GM10266 (cell line): ENCODE measurements around the gene KHDRBS2.

Experiments used
- DNase-seq: peaks from one replicate; pipeline ENCODE4 v3.0.0; 2012; ENCODE audit errors: extremely low spot score
- CTCF ChIP-seq: IDR thresholded peaks from 2 replicates; pipeline ENCODE4 v1.5.1; 2012; ENCODE audit warnings: mild to moderate bottlenecking, low read depth; ENCODE audit not compliant: control insufficient read depth, insufficient read depth; ENCODE audit errors: missing control alignments

KHDRBS2 gene

GRCh38 chr6:62272114-62272513 lies 13.9 kb downstream of the KHDRBS2 start:
- TF ChIP-seq CTCF = no peak

DNA sequence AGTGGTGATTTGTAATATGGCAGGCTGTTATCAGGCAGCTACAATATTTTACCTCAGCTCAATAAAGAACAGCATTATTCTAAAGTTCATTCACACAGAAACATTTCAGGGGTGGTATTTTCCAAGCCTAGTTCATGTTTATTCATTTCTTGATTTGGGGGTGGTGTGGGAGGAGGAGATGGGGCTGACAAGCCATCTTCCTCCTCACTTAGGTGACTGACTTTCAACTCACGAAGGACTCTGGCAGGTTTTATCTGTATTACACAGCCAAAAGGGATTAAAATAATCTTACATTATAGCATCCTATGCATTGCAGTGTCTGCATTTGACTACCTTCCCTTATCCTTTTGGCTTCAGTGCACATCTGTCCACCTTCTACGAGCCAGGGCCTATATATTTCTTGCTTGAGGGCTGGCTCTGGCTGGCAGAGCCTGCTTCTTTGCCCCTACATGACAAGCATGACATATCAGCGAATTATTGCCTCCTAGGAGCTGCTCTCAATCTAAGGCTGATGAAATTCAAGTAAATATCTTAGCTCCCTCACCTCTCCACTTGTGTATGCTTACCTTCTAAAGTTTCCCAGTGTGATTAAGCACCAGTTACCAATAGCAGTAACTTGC lies 20.0 kb downstream of the KHDRBS2 start:
- no peak for TF ChIP-seq CTCF
- no peak for DNase-seq

More at GRCh38 chr6:62272114-62272513, 13.9 kb downstream of the KHDRBS2 start:
- DNase-seq = no peak

DNA sequence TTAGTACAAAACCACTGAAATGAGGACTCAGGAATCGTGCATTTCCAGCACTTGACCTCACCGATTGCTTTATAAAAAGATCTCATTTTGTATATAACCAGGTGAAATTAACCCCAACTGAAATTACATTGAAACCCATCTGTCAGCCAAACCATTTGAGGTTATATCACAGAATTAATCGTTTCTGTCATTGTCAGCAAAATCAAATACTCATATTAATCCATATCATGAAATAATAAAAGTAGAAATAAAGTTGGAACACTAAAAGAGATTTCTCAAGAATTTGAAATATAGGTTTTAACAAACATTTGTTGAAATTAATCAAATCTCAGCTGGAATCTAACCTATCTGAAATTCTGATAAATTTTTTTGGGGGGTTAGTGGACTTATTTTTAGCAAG lies 23.7 kb downstream of the KHDRBS2 start:
- no peak for TF ChIP-seq CTCF
- no peak for DNase-seq

DNA sequence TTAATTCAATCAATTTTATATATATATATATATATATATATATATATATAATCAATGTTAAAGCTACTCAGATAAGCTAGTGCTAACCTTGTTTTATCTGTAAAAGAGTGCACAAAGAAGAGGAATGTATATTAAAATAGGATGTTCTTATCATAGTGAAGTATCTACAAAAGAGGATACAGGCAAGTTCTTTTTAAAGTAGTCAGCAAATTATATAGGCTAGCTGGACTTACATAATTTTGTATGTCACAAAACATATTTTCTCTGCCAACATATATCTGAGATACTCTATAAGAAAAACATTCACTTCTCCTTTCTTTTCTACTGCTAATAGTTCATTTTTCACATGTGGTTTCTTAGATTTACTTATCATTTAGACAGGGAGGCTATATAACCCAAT lies 39.9 kb downstream of the KHDRBS2 start:
- TF ChIP-seq CTCF = no peak

DNA sequence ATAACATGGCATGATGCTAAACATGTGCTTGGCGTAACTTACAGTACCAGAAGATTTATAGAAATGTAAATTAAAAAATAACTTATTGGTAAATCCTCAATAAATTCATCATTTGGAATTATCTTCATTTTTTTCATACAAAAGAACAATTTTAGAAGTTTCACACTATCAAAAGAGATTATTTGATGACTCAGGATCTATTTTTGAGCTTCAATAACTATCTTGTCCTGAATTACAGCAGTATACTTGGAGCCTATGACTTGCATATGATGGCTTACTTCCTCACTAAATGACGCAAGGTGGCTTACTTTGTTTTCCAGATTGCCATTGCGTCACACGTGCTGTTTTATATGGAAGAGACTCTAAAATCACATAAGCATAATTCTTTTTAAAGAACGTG lies 49.2 kb downstream of the KHDRBS2 start:
- no peak for DNase-seq
- no peak for TF ChIP-seq CTCF

More for the DNA sequence above, 39.9 kb downstream of the KHDRBS2 start:
- DNase-seq = no peak

DNA sequence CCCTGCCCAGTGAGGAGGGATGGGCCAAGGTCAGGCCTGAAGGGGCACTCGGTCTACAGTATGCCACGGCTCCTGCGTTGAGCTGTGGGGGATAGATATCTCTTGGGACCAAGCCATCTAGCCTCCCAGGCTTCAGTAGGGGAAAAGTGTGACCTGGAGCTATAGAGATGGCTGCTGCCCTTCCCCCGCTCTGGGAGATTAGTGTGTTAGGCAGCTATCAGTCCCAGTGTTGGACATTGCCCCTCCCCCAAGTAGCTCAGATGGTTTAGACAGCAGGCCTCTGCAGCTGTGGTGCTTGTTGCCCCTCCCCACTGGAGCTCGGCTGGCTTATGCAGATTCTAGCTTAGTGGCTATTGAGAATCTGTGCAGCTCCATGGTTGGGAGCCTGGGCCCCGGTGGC lies 56.8 kb downstream of the KHDRBS2 start:
- DNase-seq = no peak

More for the DNA sequence above, 56.8 kb downstream of the KHDRBS2 start:
- TF ChIP-seq CTCF = no peak
